HG02938 (cell line): ENCODE results near the gene INSC.
"Not testable (repeated sequence)": the region's sequence is repeated elsewhere in the genome, so short reads cannot be mapped to it uniquely, and the experiment has no call there.

Experiments
- ATAC-seq: cut with Tn5 transposase; IDR thresholded peaks from one replicate; pipeline ENCODE4 v1.9.1; 2021; ENCODE audit warnings: mild to moderate bottlenecking, moderate library complexity; ENCODE audit not compliant: unreplicated experiment

Gene INSC

DNA sequence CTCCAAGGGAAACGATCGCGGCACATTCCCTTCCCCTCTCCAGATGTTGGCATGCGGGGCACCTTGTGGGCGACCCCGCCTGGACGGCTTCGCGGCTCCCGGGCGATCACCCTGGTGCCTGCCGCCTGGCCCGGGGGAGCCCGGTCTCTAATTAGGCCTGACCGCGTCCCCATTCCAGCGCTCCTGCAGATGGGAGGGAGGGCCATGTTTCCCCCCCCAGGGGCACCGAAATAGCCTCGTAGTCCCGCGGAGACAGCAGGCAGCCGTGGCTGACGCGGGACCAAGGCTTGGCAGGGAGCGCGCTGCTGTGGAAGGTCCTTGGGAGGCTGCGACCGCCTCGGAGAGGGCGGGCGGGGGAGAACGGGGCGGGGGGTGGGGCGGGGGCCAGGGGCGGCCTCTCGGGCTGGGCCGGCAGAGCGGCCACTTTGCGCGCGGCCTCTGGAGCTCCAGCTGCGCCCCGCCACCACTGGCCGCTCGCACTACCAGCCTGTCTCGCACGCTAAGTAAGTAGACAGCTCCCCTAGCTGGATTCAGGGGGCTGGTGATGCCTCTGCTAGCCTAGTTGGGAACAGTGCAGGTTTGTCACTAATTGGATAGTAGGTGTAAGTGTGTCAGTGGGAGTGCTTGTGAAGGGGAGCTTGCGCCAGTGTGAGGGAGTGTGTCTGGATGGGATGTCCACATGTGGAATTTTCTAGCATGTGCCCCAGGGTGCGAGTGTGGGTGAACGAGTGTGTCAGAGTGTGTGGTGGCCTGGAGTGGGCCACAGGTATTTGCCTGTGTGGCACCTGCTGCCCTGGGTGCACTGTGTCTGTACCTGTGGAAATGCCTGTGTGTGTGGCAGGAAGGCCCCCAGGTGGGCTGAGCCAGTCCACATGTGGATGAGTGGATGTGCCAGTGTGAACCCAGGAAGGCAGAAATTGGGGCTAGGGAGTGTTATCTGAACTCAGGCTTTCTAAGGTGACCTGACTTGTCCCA lies at the start of gene INSC:
TSS of gene INSC (plus strand) at position 423 of the 975 bp plus-strand sequence. CDS start 34,252 bp downstream, outside the sequence.
- ATAC-seq = no peak

- ATAC-seq = not testable (repeated sequence)
These were observed 45.0 kb upstream of the INSC start for GRCh38 chr11:15069751-15070150.

DNA sequence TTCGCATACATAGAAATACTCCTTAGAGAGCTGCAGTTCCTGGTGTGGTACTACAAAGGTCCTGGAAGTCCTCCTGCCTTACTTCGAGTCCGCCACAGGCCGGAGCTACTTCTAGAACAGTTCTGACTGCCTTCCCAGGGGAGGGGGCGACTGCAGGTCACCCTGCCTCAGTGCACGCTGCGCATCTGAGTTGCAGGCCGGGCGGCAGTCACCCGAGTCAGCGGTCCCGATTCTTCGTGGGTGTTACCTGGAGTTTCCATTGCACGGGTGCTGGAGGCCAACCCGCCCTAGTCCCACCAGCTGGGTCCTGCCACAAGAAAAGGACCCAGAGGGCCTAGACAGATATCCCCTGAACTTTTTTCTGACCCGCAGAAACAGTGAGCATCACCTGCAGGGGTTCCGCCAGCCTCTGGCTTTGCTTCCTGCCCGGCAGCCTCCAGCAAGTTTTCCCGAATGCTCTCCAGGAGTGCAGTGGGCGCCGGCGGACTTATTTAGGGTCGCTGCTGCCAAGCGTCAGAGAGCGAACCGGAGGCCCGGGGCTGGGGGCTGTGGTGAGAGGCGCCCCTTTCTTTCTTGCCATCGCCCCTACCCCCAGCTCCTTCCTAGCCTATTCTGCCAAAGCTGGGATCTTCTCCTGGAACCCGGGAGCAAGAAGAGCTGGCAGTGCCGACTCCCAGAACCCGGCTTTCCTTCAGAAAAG lies 43.0 kb upstream of the INSC start:
- ATAC-seq = no peak

- ATAC-seq = no peak
These were observed 42.1 kb upstream of the INSC start for GRCh38 chr11:15072551-15073143.

- no peak for ATAC-seq
These were observed 41.1 kb upstream of the INSC start, which contains the start of gene CALCB for GRCh38 chr11:15073361-15074205. Gene CALCB, plus strand, starts transcription at chr11:15073593. Its CDS starts 1,126 bp downstream, at chr11:15074719.

DNA sequence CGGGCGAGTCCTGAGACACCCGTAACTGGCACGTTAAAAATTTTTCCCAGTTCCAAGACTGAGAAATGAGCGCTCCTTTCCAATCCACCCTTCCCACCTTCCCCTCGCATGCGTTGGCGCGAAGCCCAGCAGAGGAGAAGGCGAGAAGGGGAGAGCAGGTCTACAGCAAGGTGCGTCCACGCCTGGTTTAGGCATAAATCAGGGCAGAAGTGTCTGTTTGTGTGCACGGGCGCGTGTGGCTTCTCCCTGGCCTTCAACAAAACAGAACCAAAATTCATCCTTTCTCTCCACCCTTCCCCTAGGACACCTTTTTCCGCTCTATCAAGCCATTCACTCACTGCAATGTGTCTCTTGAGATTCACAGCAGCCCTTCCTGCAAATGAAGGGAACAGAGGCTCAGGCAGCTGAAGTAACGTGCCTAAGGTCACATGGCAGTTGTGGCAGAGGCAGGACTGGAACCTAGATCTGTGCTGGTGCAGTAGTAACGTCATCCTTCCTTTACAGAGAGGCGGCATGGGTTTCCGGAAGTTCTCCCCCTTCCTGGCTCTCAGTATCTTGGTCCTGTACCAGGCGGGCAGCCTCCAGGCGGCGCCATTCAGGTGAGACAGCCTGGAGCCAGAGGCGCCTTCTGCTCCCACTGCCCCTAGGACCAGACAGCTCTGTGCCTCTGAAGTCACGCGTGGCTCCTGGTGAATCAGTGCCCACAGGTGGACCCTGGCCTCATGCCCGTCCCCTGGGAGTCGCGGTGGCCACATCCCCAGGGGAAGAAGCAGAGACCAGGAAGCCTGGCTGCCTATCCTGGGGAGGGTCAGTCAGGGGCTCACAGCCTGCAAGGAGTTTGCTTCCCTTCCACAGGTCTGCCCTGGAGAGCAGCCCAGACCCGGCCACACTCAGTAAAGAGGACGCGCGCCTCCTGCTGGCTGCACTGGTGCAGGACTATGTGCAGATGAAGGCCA lies 40.2 kb upstream of the INSC start:
- ATAC-seq = peak; percentile 89

GRCh38 chr11:15075162-15075526 lies 39.6 kb upstream of the INSC start:
- ATAC-seq = no peak

DNA sequence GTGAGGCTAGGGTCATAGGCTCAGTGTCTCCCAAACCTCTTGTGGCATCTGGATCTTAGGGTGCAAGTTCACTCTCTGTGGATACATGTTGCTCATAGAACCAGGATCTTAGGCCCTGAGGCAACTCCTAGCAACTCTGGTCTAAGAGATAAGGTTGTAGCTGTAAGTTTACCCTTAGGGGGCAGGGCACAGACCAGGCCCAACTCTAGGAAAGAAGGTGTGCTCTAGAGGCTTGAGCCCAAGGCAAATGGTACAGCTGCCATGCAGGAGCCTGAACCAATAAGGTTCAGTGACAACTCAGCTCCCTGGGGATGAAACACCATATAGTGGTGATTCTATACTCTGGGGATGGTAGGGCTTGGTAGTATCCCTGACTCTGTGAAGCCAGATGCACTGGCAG lies 23.5 kb upstream of the INSC start:
- ATAC-seq = no peak

DNA sequence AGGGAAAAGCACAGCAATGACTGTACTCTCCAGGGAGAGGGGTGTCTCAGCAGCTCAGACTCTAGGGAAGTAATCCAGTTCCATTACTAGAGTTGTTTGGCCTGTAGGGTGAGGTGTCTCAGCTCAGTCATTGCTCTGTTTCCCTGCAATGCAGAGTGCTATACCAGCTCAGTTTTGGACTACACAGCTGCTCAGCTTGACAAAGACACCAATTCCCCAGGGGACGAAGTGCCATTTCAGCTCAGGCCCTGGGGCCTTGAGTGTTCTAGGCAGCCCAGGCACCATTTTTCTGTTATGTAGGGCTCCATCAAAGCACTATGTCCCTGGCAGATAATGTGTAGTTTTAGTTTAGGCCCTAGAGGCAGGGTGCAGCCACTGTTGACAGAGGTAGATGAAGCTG lies 23.1 kb upstream of the INSC start:
- no peak for ATAC-seq

- ATAC-seq = peak; percentile 83
These were observed 21.3 kb upstream of the INSC start for GRCh38 chr11:15093432-15093831.

GRCh38 chr11:15095736-15096228 lies 18.9 kb upstream of the INSC start:
- ATAC-seq = no peak

DNA sequence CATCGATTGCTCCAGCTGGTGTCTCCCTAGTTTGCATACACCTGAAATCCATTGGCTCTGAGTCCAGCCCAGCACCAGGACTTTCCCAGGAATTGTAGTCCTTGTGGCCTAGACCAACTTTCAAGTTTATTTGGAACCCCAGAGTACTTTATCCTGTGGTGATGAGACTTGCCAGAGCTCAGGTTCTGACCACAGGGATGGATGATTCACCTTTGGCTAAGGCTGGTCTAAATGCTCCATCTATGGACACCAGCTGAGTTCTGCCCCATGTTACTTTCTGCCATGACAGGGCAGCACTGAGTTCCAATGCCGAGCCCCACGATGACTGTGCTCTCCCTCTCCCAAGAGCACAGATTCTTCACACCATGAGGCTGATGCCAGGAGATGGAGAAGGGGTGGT lies 17.3 kb upstream of the INSC start:
- ATAC-seq = no peak

GRCh38 chr11:15099267-15099666 lies 15.5 kb upstream of the INSC start:
- no peak for ATAC-seq

- ATAC-seq = peak; percentile 76
These were observed 13.5 kb upstream of the INSC start for GRCh38 chr11:15101072-15101709.

GRCh38 chr11:15104166-15104565 lies 10.6 kb upstream of the INSC start:
- ATAC-seq = no peak

DNA sequence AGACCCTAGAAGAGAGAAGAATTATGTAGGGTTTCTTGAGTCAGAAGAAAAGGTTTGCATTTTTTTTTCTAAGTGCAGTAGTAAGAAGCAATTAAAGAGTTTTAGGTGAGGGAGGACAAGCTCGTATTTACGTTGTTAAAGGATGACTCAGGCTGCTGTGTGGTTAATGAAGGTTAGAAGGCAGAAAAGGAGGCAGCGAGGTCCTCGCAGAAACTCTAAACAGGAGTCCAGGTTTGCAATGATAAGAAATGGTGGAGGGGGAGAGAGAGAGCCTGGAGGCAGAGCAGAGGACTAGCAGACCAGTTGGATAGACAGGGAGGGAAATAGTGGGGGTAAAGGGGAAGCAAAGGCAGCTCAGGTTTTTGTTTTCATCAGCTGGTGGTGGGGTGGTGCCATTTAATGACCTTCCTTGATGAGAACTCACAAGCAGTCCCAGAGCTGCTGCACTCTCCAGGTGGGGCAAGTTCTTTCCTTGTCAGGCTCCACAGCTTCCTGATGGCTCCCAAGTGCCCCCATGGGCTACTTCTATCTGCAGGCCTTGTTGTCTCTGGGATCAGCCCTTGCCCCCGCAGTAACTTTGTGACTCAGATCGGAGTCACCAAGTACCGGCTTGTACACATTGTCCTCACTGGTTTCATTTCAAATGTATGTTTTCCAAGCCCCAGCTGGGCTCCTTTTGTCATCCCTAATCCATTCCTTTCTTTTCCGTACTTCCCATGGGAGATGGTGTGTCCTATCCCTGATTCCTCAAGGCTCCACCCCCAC lies 8.3 kb upstream of the INSC start:
- ATAC-seq = no peak

DNA sequence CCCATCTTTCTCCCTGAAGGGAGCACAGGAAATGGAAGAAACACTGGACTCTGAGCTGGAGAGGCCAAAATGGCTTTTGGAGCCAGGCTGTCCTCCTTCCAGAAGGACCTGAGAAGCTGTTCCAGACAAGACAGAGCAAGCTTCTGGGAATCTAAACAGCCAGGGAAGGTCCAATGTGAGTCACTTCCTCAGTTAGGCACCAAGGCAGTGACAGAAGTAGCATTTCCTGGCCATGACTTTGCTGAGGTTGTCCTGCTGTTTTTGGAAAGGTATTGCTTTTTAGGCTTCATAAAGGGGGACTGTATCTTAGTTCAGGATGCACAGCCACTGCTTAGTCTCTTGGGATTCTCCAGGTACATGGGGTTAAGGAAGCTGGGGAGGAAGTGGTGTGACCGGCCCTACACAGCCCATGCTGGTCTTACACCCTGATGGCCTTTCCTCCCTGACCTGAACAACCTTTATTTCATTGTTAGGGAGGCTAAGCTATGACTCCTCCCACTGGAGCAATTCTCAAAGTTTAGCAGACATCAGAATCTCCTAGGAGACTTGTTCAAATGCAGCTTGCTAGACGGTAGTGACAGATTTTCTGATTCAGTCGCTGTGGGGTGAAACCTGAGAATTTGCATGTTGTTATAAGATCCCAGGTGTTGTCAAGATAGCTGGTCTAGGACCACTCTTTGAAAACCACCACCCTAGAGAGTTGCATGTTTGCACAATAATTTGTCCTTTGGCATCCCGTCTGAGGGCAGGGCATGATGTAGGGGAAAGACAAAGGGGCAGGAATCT lies 6.8 kb upstream of the INSC start:
- ATAC-seq = peak; percentile 85
